ENCODE data around the gene MDP1.

GRCh38 chr14:24184104-24184970 is 31.5 kb downstream of the MDP1 start:
- TF ChIP-seq TAF1 (IDR thresholded peaks at IDR 0.05; ENCODE audit: borderline replicate concordance, low read depth, low read length) = no peak
- TF ChIP-seq, protein P1, sequence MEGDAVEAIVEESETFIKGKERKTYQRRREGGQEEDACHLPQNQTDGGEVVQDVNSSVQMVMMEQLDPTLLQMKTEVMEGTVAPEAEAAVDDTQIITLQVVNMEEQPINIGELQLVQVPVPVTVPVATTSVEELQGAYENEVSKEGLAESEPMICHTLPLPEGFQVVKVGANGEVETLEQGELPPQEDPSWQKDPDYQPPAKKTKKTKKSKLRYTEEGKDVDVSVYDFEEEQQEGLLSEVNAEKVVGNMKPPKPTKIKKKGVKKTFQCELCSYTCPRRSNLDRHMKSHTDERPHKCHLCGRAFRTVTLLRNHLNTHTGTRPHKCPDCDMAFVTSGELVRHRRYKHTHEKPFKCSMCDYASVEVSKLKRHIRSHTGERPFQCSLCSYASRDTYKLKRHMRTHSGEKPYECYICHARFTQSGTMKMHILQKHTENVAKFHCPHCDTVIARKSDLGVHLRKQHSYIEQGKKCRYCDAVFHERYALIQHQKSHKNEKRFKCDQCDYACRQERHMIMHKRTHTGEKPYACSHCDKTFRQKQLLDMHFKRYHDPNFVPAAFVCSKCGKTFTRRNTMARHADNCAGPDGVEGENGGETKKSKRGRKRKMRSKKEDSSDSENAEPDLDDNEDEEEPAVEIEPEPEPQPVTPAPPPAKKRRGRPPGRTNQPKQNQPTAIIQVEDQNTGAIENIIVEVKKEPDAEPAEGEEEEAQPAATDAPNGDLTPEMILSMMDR (IDR thresholded peaks at IDR 0.05) = no peak
- no peak for TF ChIP-seq EP300 (IDR thresholded peaks at IDR 0.05; ENCODE audit: borderline replicate concordance in 1 of 2, low read depth in 1 of 2, low read length in 1 of 2)
- TF ChIP-seq RAD21 (IDR thresholded peaks at IDR 0.05; ENCODE audit: low read length) = no peak
- TF ChIP-seq NFIC (IDR thresholded peaks at IDR 0.05; ENCODE audit: borderline replicate concordance) = no peak
- TF ChIP-seq PBX3 (IDR thresholded peaks at IDR 0.05) = no peak
- TF ChIP-seq CHD2 (IDR thresholded peaks at IDR 0.05; ENCODE audit: low read length, partially characterized antibody) = no peak
- no peak for TF ChIP-seq REST (IDR thresholded peaks at IDR 0.05; ENCODE audit: low read depth, low read length)
- no peak for TF ChIP-seq SIN3A (IDR thresholded peaks at IDR 0.05; ENCODE audit: borderline replicate concordance, low read depth, low read length)
- TF ChIP-seq, protein P2, sequence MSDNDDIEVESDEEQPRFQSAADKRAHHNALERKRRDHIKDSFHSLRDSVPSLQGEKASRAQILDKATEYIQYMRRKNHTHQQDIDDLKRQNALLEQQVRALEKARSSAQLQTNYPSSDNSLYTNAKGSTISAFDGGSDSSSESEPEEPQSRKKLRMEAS (IDR thresholded peaks at IDR 0.05; ENCODE audit: low read depth) = no peak
- TF ChIP-seq MXI1 (IDR thresholded peaks at IDR 0.05; ENCODE audit: low read depth, low read length) = no peak
- no peak for TF ChIP-seq RXRA (IDR thresholded peaks at IDR 0.05; ENCODE audit: borderline replicate concordance, low read depth)
- TF ChIP-seq, protein P3, sequence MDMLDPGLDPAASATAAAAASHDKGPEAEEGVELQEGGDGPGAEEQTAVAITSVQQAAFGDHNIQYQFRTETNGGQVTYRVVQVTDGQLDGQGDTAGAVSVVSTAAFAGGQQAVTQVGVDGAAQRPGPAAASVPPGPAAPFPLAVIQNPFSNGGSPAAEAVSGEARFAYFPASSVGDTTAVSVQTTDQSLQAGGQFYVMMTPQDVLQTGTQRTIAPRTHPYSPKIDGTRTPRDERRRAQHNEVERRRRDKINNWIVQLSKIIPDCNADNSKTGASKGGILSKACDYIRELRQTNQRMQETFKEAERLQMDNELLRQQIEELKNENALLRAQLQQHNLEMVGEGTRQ (IDR thresholded peaks at IDR 0.05; ENCODE audit: borderline replicate concordance, low read depth, low read length) = no peak
- TF ChIP-seq RFX5 (IDR thresholded peaks at IDR 0.05; ENCODE audit: low read length) = no peak

Measured in SK-N-SH (cell line).